NCI-H1105 (cell line): ENCODE measurements around the gene SFT2D2.
A peak's percentile ranks its signal among the peaks of the same experiment; 100 is the strongest.
"Not testable (repeated sequence)": the region's sequence is repeated elsewhere in the genome, so short reads cannot be mapped to it uniquely, and the experiment has no call there.

Experiments used
- DNase-seq: peaks from one replicate; lab custom pipeline; 2025; lab: John Stamatoyannopoulos, UW

SFT2D2 gene

GRCh38 chr1:168225476-168226190, at the start of gene SFT2D2:
SFT2D2 (plus strand) TSS chr1:168226004; CDS start chr1:168226080, 76 bp downstream.
- peak; percentile 84 for DNase-seq

- no peak for DNase-seq
These were observed 47.6 kb upstream of the SFT2D2 start for GRCh38 chr1:168178227-168178637.

DNA sequence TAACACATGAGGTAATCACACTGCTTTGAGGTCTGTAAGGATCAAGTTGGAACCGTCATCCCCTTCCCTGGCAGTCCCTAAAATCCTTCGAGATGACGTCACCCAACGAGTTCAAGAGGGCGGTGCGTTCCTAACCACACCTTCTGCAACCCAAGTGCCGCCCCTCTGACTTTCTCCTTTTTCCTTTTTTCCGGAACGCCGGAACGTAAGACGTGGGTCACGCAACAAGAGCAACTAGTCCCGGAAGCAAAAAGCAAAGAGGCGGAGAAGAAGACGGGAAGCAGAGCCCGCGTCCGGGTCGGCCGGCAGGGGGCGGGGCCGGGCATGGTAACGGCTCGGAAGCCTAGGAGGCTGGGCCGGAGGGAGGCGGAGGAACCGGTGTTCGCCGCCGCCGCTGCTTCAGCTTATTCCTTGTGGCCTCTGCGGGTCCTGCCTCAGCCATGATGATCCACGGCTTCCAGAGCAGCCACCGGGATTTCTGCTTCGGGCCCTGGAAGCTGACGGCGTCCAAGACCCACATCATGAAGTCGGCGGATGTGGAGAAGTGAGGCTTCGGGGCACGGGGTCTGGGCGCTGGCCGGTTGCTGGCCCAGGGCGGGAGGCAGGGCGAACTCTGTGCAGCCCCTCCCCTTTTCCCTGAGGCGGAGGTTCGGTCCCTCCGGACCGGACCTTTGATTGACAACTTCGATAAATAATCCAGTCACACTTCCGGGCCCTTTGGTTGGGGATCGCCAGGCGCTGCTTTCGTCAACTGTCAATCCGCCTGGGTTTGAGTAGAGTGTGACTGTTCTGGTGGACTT, 47.0 kb upstream of the SFT2D2 start, which contains the start of gene TIPRL:
Gene TIPRL (plus strand): TSS at position 325 of the 800 bp plus-strand sequence. CDS start 116 bp downstream, at position 441.
- DNase-seq, result peak; percentile 98

GRCh38 chr1:168179438-168180147, 46.2 kb upstream of the SFT2D2 start:
- no peak for DNase-seq

- DNase-seq, result no peak
These were observed 45.7 kb upstream of the SFT2D2 start for GRCh38 chr1:168180148-168180524.

DNA sequence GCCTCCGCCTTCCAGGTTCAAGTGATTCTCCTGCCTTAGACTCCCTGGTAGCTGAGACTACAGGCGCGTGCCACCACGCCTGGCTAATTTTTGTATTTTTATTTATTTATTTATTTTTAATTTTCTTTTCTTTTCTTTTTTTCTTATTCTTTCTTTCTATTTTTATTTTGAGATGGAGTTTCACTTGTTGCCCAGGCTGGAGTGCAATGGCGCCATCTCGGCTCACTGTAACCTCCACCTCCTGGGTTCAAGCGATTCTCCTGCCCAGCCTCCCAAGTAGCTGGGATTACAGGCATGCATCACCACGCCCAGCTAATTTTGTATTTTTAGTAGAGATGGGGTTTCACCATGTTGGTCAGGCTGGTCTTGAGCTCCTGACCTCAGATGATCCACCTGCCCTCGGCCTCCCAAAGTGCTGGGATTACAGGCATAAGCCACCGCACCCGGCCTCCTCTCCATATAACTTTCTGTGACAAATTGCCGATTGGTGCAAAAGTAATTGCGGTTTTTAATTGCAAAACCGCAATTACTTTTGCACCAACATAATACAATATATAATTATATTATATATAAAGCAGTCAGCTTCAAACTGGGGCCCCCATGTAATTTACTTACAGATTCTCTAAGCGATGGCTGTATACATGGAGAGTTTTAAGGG, 44.6 kb upstream of the SFT2D2 start:
- not testable (repeated sequence) for DNase-seq

DNA sequence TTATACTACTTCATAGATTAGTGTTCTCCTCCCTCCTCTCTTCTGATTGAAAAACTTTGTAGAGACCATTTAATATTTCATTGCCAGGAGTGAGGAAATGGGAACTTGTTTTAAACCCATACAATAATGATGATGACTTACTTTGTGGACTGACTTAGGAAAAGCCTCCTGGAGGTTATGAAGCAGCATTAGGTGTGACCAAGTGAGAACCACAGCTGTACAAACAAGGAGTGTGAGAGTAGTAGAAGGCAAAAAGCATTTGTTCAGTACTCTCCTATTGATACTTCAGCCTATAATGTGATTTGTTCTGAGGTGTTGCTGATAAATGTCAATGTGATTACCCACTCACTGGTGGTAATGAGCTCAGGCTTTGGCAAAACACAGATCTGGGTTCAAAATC, 38.6 kb upstream of the SFT2D2 start:
- DNase-seq, result no peak

- DNase-seq, result no peak
These were observed 35.4 kb upstream of the SFT2D2 start for GRCh38 chr1:168190403-168190802.

DNA sequence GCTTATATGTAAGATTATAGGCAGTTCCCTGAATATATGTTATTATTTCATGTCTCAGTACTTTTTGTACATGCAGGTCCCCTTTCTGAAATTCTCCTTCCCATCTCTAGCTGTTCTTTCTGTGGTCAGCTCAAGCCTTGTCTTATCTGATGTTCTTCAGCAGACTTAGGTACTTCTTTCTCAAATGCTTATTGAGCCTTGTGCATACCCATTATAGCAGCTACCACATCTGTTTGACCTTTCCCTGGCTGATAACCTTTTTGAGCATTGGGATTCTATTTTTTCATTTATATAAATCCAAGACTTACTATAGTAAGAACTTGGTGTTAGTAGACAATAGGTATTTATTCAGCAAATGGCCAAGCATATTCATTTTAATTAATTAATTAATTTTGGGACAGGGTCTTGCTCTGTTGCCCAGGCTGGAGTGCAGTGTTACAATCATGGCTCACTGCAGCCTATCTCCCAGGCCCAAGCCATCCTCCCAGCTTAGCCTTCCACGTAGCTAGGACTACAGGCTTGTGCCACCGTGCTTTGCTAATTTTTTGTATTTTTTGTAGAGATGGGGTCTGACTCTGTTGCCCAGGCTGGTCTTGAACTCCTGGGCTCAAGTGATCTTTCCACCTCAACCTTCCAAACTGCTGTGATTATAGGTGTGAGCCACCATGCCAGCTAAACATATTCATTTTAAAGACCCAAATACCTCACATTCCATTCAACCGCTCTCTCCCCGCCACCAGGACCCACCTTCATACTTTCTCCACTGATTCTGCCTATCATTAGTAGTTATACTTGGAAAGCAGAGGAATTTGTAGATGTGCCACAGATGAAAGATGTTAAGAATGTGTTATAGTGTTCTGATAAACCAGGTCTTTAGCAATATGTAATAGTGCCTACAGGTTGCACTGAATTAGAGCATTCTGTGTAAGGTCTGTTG, 30.3 kb upstream of the SFT2D2 start:
- DNase-seq, result no peak

GRCh38 chr1:168199056-168199455, 26.7 kb upstream of the SFT2D2 start:
- DNase-seq, result no peak

DNA sequence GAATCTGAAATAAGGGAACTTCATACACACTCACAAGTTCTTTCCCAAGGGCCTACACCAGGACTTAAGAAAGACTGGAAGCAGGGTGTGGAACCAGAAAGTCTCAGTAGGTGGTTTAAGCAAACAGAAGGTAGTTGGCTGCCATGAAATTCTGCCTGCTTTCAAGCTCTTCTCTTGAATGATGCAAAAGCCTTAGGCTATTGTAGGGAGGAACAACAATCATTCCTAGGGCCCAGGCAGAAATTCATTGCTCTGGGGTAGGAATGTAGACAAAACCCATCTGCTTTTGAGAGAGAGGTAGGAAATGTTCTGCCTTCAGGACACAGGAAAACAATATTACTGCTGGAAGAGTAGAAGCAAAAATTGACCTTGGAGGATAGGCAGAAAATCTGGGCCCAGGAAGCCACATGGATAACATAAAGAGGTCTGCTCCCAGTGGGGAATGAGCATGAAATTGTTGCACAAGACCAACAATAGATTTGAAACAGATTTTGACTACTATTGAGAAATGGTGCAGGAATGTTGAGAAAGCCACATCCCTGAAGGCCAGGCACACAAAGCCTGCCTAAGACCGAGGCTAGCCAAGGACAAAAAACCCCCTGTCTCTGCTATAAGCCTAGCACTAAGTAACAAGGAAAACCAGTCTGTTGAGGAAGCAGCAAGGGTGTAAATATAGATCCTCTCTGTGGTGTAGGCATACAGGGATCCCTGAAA, 22.7 kb upstream of the SFT2D2 start:
- DNase-seq, result no peak

- no peak for DNase-seq
These were observed 19.7 kb upstream of the SFT2D2 start for GRCh38 chr1:168206111-168206510.

DNA sequence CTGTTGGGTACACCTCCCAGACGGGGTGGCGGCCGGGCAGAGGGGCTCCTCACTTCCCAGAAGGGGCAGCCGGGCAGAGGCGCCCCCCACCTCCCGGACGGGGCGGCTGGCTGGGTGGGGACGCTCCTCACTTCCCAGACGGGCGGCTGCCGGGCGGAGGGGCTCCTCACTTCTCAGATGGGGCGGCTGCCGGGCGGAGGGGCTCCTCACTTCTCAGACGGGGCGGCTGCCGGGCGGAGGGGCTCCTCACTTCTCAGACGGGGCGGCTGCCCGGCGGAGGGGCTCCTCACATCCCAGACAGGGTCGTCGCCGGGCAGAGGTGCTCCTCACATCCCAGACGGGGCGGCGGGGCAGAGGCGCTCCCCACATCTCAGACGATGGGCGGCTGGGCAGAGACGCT, 18.1 kb upstream of the SFT2D2 start:
- DNase-seq, result not testable (repeated sequence)

DNA sequence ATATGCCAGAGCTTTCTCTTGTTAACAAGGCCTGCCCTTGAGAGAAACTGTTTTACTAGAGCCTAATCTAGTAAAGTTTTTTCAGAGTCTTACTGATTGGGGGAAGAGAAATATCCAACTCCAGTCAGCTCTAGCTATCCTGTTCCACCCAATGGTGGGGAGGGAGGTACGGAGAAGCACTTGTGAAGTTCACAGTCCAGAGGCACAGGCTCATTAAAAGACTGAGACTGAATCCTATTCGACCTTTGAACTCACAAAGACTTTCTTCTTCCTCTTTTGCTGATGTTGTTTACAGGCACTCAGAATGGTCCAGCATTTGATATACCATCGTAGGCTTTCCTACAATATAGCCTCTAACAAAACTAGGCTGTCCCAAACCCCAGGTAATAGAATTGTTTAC, 15.5 kb upstream of the SFT2D2 start:
- no peak for DNase-seq

DNA sequence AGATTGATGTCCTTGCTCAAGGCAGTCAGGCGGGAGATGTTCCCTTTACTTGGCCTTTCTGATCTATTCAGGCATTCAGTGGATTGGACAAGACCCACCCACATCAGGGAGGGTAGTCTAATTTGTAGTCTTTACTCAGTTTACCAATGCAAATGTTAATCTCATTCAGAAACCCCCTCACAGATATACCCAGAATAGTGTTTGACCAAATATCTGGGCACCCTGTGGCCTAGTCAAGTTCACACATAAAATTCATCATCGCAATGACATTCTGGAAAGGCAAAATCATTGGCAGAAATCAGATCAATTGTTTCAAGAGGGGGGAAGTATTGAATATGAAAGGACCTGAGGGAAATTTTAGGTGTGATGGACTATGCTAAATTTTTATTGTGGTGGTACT, 12.5 kb upstream of the SFT2D2 start:
- DNase-seq, result no peak

- no peak for DNase-seq
These were observed 9.6 kb upstream of the SFT2D2 start for GRCh38 chr1:168216171-168216570.

DNA sequence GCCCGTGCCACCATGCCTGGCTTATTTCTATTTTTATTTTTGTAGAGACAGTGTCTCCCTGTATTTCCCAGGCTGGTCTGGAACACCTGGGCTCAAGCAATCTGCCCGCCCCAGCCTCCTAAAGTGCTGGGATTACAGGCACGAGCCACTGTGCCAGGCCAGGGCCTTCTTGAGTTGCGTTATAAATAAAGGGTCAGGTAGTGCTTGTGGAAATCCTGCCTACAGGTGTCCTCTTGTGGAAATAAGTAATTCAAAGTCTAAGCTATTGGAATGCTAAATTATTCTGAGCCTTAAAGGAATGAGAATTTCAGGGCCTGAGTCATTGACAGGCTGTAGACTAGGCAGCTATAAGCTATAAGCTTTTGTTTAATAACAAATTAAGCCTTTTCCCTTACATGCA, 8.1 kb upstream of the SFT2D2 start:
- DNase-seq, result no peak

DNA sequence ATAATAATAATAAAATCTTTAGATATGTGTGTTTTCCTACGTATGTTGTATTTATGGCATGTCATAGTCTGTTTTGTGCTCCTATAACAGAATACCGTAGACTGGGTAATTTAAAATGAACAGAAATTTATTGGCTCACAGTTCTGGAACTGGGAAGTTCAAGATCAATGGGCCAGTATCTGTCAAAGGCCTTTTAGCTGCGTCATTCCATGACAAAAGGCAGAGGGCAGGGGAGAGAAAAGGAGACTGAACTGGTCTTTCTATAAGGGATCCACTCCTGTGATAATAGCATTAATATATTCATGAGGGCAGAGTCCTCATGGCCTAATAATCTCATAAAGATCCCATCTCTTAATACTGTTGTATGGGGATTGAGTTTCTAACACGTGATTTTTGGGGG, 7.1 kb upstream of the SFT2D2 start:
- no peak for DNase-seq

GRCh38 chr1:168220470-168220871, 5.3 kb upstream of the SFT2D2 start:
- DNase-seq, result no peak

DNA sequence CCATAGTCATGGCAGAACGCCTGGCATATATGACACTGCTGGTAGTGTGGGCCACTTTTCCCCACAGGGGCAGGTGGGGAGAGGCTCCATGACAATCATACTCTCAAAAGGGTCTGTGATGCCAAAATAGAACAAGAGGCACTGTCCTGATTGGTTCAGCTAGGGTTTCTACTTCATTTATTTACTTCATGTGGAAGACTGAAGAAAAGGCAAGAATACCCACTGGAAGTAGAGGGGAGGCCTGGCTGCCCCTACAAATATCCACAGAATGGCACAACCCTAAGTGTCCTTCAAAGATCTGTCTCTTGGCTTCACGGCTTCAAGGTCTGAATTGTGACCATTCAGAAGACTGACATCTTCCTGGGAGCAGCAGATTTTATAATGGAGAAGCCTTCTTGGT, 4.5 kb upstream of the SFT2D2 start:
- no peak for DNase-seq
